ENCODE data around the gene NUP50.

NUP50 gene

GRCh38 chr22:45198463-45198795 is 34.7 kb downstream of the NUP50 start:
- WGBS = 68% methylated on average over 8 of the region's 9 CpGs
- Histone ChIP-seq H3K36me3 (ENCODE audit: control insufficient read depth in 1 of 2, insufficient read depth in 2 of 2, low read depth in 1 of 2, low read length in 2 of 2) (peaks cover 74 to 76% of the 10 kb centered on the region in 2 experiments), H3K18ac (ENCODE audit: low read depth in 1 of 2, low read length in 2 of 2) (no peak overlapping the region), H3K9me3 (ENCODE audit: control insufficient read depth, low read length) (no peaks in the 10 kb centered on the region), H3K4me1 (ENCODE audit: control insufficient read depth, insufficient read depth, low read depth, low read length) (peaks cover 26% of the 10 kb centered on the region), H3K27me3 (ENCODE audit: control insufficient read depth in 1 of 2, insufficient read depth in 1 of 2, low read length in 2 of 2) (no peaks in the 10 kb centered on the region), H3K4me2 (ENCODE audit: low read length, poor library complexity, severe bottlenecking) (no peak overlapping the region), H3K27ac (ENCODE audit: low read length, poor library complexity, severe bottlenecking) (no peak overlapping the region), H4K91ac (ENCODE audit: low read length) (no peak overlapping the region), H3K14ac (ENCODE audit: low read length in 2 of 2) (no peak overlapping the region), H3K79me1 (replicated peaks; ENCODE audit: low read length, poor library complexity, severe bottlenecking) (peaks cover 14% of the 10 kb centered on the region), H2BK120ac (ENCODE audit: low read depth, low read length) (no peak overlapping the region), H4K8ac (ENCODE audit: low read length) (no peak overlapping the region), H2BK15ac (ENCODE audit: low read depth, poor library complexity, severe bottlenecking) (no peak overlapping the region), H3K4me3 (ENCODE audit: insufficient read depth in 1 of 2, low read depth in 1 of 2, low read length in 2 of 2) (no peak overlapping the region), H2BK12ac (ENCODE audit: low read length in 2 of 2) (peak overlapping the region in 1 of 2 experiments; percentile 1), H3K4ac (ENCODE audit: low read depth in 1 of 2, low read length in 2 of 2) (no peak overlapping the region), H2AFZ (ENCODE audit: low read depth, low read length) (no peak overlapping the region), H2AK5ac (ENCODE audit: low read length, severe bottlenecking) (no peak overlapping the region), H3K9ac (ENCODE audit: low read length) (no peak overlapping the region), H3K23ac (ENCODE audit: low read length in 2 of 2) (no peak overlapping the region), H2BK5ac (ENCODE audit: low read depth, low read length, poor library complexity, severe bottlenecking) (no peak overlapping the region)
- DNase-seq = no peak

- peak overlapping the region; percentile 22 for H4K8ac ChIP-seq (ENCODE audit: low read length)
- no peak overlapping the region for H3K4me2 ChIP-seq (ENCODE audit: low read length, poor library complexity, severe bottlenecking)
- no peak overlapping the region for H3K23ac ChIP-seq (ENCODE audit: low read length in 2 of 2)
- H3K9ac ChIP-seq (ENCODE audit: low read length) = no peak overlapping the region
- no peak overlapping the region for H2AK5ac ChIP-seq (ENCODE audit: low read length, severe bottlenecking)
- H3K9me3 ChIP-seq (ENCODE audit: control insufficient read depth, low read length) = no peaks in the 10 kb centered on the region
- H3K79me1 ChIP-seq (replicated peaks; ENCODE audit: low read length, poor library complexity, severe bottlenecking) = peaks cover 14% of the 10 kb centered on the region
- H3K36me3 ChIP-seq (ENCODE audit: control insufficient read depth in 1 of 2, insufficient read depth in 2 of 2, low read depth in 1 of 2, low read length in 2 of 2) = peaks cover 82 to 86% of the 10 kb centered on the region in 2 experiments
- H3K18ac ChIP-seq (ENCODE audit: low read depth in 1 of 2, low read length in 2 of 2) = no peak overlapping the region
- no peak overlapping the region for H2BK5ac ChIP-seq (ENCODE audit: low read depth, low read length, poor library complexity, severe bottlenecking)
- no peak overlapping the region for H2BK120ac ChIP-seq (ENCODE audit: low read depth, low read length)
- no peak overlapping the region for H2AFZ ChIP-seq (ENCODE audit: low read depth, low read length)
- H3K27me3 ChIP-seq (ENCODE audit: control insufficient read depth in 1 of 2, insufficient read depth in 1 of 2, low read length in 2 of 2) = no peaks in the 10 kb centered on the region
- peak overlapping the region in 1 of 2 experiments; percentile 98 for H2BK12ac ChIP-seq (ENCODE audit: low read length in 2 of 2)
- WGBS = over 99% methylated on average over 10 of the region's 16 CpGs
- H3K4ac ChIP-seq (ENCODE audit: low read depth in 1 of 2, low read length in 2 of 2) = no peak overlapping the region
- peak overlapping the region; percentile 7 for H4K91ac ChIP-seq (ENCODE audit: low read length)
- no peak overlapping the region for H3K27ac ChIP-seq (ENCODE audit: low read length, poor library complexity, severe bottlenecking)
- DNase-seq = no peak
- H3K4me1 ChIP-seq (ENCODE audit: control insufficient read depth, insufficient read depth, low read depth, low read length) = peaks cover 26% of the 10 kb centered on the region
- H3K14ac ChIP-seq (ENCODE audit: low read length in 2 of 2) = no peak overlapping the region
- no peak overlapping the region for H3K4me3 ChIP-seq (ENCODE audit: insufficient read depth in 1 of 2, low read depth in 1 of 2, low read length in 2 of 2)
- H2BK15ac ChIP-seq (ENCODE audit: low read depth, poor library complexity, severe bottlenecking) = peak overlapping the region; percentile 56
Observed at GRCh38 chr22:45199723-45200122, 36.0 kb downstream of the NUP50 start.

GRCh38 chr22:45200230-45200629 is 36.5 kb downstream of the NUP50 start:
- Histone ChIP-seq H2AK5ac (ENCODE audit: low read length, severe bottlenecking) (no peak overlapping the region), H3K18ac (ENCODE audit: low read depth in 1 of 2, low read length in 2 of 2) (peak overlapping the region; percentile 1 to 90), H3K9ac (ENCODE audit: low read length) (no peak overlapping the region), H2BK5ac (ENCODE audit: low read depth, low read length, poor library complexity, severe bottlenecking) (no peak overlapping the region), H3K4ac (ENCODE audit: low read depth in 1 of 2, low read length in 2 of 2) (peak overlapping the region; percentile 3 to 87), H4K91ac (ENCODE audit: low read length) (peak overlapping the region; percentile 7), H3K4me1 (ENCODE audit: control insufficient read depth, insufficient read depth, low read depth, low read length) (peaks cover 26% of the 10 kb centered on the region), H3K4me3 (ENCODE audit: insufficient read depth in 1 of 2, low read depth in 1 of 2, low read length in 2 of 2) (no peak overlapping the region), H3K27ac (ENCODE audit: low read length, poor library complexity, severe bottlenecking) (no peak overlapping the region), H3K9me3 (ENCODE audit: control insufficient read depth, low read length) (no peaks in the 10 kb centered on the region), H2BK12ac (ENCODE audit: low read length in 2 of 2) (peak overlapping the region; percentile 44 to 98), H4K8ac (ENCODE audit: low read length) (peak overlapping the region; percentile 22), H2BK120ac (ENCODE audit: low read depth, low read length) (no peak overlapping the region), H3K27me3 (ENCODE audit: control insufficient read depth in 1 of 2, insufficient read depth in 1 of 2, low read length in 2 of 2) (no peaks in the 10 kb centered on the region), H2AFZ (ENCODE audit: low read depth, low read length) (no peak overlapping the region), H3K36me3 (ENCODE audit: control insufficient read depth in 1 of 2, insufficient read depth in 2 of 2, low read depth in 1 of 2, low read length in 2 of 2) (peaks cover 83 to 86% of the 10 kb centered on the region in 2 experiments), H3K4me2 (ENCODE audit: low read length, poor library complexity, severe bottlenecking) (no peak overlapping the region), H3K23ac (ENCODE audit: low read length in 2 of 2) (peak overlapping the region in 1 of 2 experiments; percentile 92), H3K79me1 (replicated peaks; ENCODE audit: low read length, poor library complexity, severe bottlenecking) (peaks cover 14% of the 10 kb centered on the region), H3K14ac (ENCODE audit: low read length in 2 of 2) (peak overlapping the region in 1 of 2 experiments; percentile 94), H2BK15ac (ENCODE audit: low read depth, poor library complexity, severe bottlenecking) (peak overlapping the region; percentile 56)
- DNase-seq = no peak
- WGBS = 74% methylated on average over 9 of the region's 9 CpGs

GRCh38 chr22:45200860-45201511 is 37.3 kb downstream of the NUP50 start:
- Histone ChIP-seq H2BK15ac (ENCODE audit: low read depth, poor library complexity, severe bottlenecking) (peak overlapping the region; percentile 87), H4K91ac (ENCODE audit: low read length) (peak overlapping the region; percentile 96), H3K14ac (ENCODE audit: low read length in 2 of 2) (peak overlapping the region in 1 of 2 experiments; percentile 94), H3K27ac (ENCODE audit: low read length, poor library complexity, severe bottlenecking) (peak overlapping the region; percentile 65), H2AK5ac (ENCODE audit: low read length, severe bottlenecking) (peak overlapping the region; percentile 34), H2BK5ac (ENCODE audit: low read depth, low read length, poor library complexity, severe bottlenecking) (no peak overlapping the region), H3K23ac (ENCODE audit: low read length in 2 of 2) (peak overlapping the region in 1 of 2 experiments; percentile 23), H3K18ac (ENCODE audit: low read depth in 1 of 2, low read length in 2 of 2) (peak overlapping the region; percentile 1 to 90), H4K8ac (ENCODE audit: low read length) (peak overlapping the region; percentile 5), H2BK12ac (ENCODE audit: low read length in 2 of 2) (peak overlapping the region; percentile 86 to 98), H3K4me3 (ENCODE audit: insufficient read depth in 1 of 2, low read depth in 1 of 2, low read length in 2 of 2) (no peak overlapping the region), H3K4me2 (ENCODE audit: low read length, poor library complexity, severe bottlenecking) (no peak overlapping the region), H2AFZ (ENCODE audit: low read depth, low read length) (no peak overlapping the region), H2BK120ac (ENCODE audit: low read depth, low read length) (peak overlapping the region; percentile 68), H3K9me3 (ENCODE audit: control insufficient read depth, low read length) (no peaks in the 10 kb centered on the region), H3K79me1 (replicated peaks; ENCODE audit: low read length, poor library complexity, severe bottlenecking) (peaks cover 11% of the 10 kb centered on the region), H3K9ac (ENCODE audit: low read length) (no peak overlapping the region), H3K4ac (ENCODE audit: low read depth in 1 of 2, low read length in 2 of 2) (peak overlapping the region; percentile 87 to 92), H3K36me3 (ENCODE audit: control insufficient read depth in 1 of 2, insufficient read depth in 2 of 2, low read depth in 1 of 2, low read length in 2 of 2) (peaks cover 78 to 86% of the 10 kb centered on the region in 2 experiments), H3K4me1 (ENCODE audit: control insufficient read depth, insufficient read depth, low read depth, low read length) (peaks cover 26% of the 10 kb centered on the region), H3K27me3 (ENCODE audit: control insufficient read depth in 1 of 2, insufficient read depth in 1 of 2, low read length in 2 of 2) (no peaks in the 10 kb centered on the region)
- WGBS = 20% methylated on average over 16 of the region's 18 CpGs
- peak; percentile 95 for DNase-seq

Data from mesenchymal stem cell (in vitro differentiated cells and primary cell).